Ecto neural progenitor cell (in vitro differentiated cells): ENCODE results near the gene CGB3.
"Not testable (repeated sequence)": the region's sequence is repeated elsewhere in the genome, so short reads cannot be mapped to it uniquely, and the experiment has no call there.

ENCODE experiments used
- DNase-seq: peaks from one replicate; pipeline ENCODE4 v3.0.0-alpha.2; 2018; ENCODE audit warnings: low spot score

CGB3 gene

GRCh38 chr19:49042666-49043065, 18.5 kb upstream of the CGB3 start:
- not testable (repeated sequence) for DNase-seq

- no peak for DNase-seq
These were observed 18.0 kb upstream of the CGB3 start for GRCh38 chr19:49042177-49042576.

- DNase-seq: not testable (repeated sequence)
These were observed 15.6 kb upstream of the CGB3 start for GRCh38 chr19:49039736-49040135.

- DNase-seq: not testable (repeated sequence)
These were observed 14.6 kb upstream of the CGB3 start for GRCh38 chr19:49038557-49039276.

GRCh38 chr19:49038111-49038510, 14.0 kb upstream of the CGB3 start:
- DNase-seq: not testable (repeated sequence)

- peak; percentile 56 for DNase-seq
These were observed 12.7 kb upstream of the CGB3 start, which contains the start of gene CGB1 for GRCh38 chr19:49036815-49037214. Gene CGB1 (minus strand): TSS chr19:49036895. CDS start chr19:49036711, 184 bp downstream.

GRCh38 chr19:49031642-49032301, 7.6 kb upstream of the CGB3 start, which contains the start of gene CGB2:
Gene CGB2 (plus strand): TSS chr19:49031890. CDS start chr19:49032096, 206 bp downstream.
- DNase-seq: not testable (repeated sequence)

- DNase-seq: not testable (repeated sequence)
These were observed 6.2 kb upstream of the CGB3 start for GRCh38 chr19:49030323-49030722.

GRCh38 chr19:49029749-49030148, 5.6 kb upstream of the CGB3 start:
- not testable (repeated sequence) for DNase-seq

- DNase-seq: not testable (repeated sequence)
These were observed 4.6 kb upstream of the CGB3 start for GRCh38 chr19:49028686-49029085.

- not testable (repeated sequence) for DNase-seq
These were observed 1.5 kb upstream of the CGB3 start for GRCh38 chr19:49025599-49025998.

- not testable (repeated sequence) for DNase-seq
These were observed 955 bp upstream of the CGB3 start for GRCh38 chr19:49025088-49025487.

- DNase-seq: no peak
These were observed 2.0 kb downstream of the CGB3 start for GRCh38 chr19:49022116-49022515.

- DNase-seq: no peak
These were observed 2.9 kb downstream of the CGB3 start for GRCh38 chr19:49020931-49021895.

- no peak for DNase-seq
These were observed 3.8 kb downstream of the CGB3 start for GRCh38 chr19:49020342-49020741.

GRCh38 chr19:49019242-49019932, 4.7 kb downstream of the CGB3 start:
- peak; percentile 88 for DNase-seq

GRCh38 chr19:49018388-49019241, 5.5 kb downstream of the CGB3 start:
- not testable (repeated sequence) for DNase-seq

- DNase-seq: peak; percentile 74
These were observed 6.3 kb downstream of the CGB3 start for GRCh38 chr19:49017666-49018351.

GRCh38 chr19:49017041-49017665, 7.0 kb downstream of the CGB3 start, which contains the start of gene LHB:
Gene LHB (minus strand): TSS chr19:49017091. CDS start chr19:49017081, 10 bp downstream.
- no peak for DNase-seq
